WTC11 (cell line): ENCODE results near the gene KIRREL3. TPM values are rescaled to one million over a fixed set of nuclear protein-coding genes. Genes with fewer than 3 reads are reported as not detected.

Source experiments
- ATAC-seq: fragments of 200-7000 bp; cut with Tn5 transposase; 2 replicates; pipeline ENCODE4 v1.10.0; 2021; ENCODE audit warnings: mild to moderate bottlenecking, moderate library complexity
- CTCF ChIA-PET: fragments of 300-600 bp; sonication (Branson Sonifier 250); formaldehyde crosslinking; loops from one replicate; lab custom pipeline; 2021; ENCODE audit warnings: antibody characterized with exemption; lab: Charles Lee
- POLR2A ChIA-PET: fragments of 350-600 bp; sonication (Branson Sonifier 250); formaldehyde crosslinking; loops from one replicate; lab custom pipeline; 2021; ENCODE audit warnings: antibody characterized with exemption; lab: Charles Lee
- DNase-seq: peaks from one replicate; pipeline ENCODE4 v3.0.0; 2021; ENCODE audit warnings: low spot score
- H3K27ac Mint-ChIP-seq: 2 replicates; pipeline ENCODE4 v1.8.0; 2021; ENCODE audit warnings: mixed read lengths
- H3K27me3 Mint-ChIP-seq: 2 replicates; pipeline ENCODE4 v1.8.0; 2021; ENCODE audit warnings: low read depth, mild to moderate bottlenecking, moderate library complexity, mixed read lengths
- H3K36me3 Mint-ChIP-seq: 2 replicates; pipeline ENCODE4 v1.8.0; 2021; ENCODE audit warnings: mixed read lengths
- H3K4me1 Mint-ChIP-seq: 2 replicates; pipeline ENCODE4 v1.8.0; 2022; ENCODE audit warnings: mixed read lengths
- H3K4me3 Mint-ChIP-seq: 2 replicates; pipeline ENCODE4 v1.8.0; 2021; ENCODE audit warnings: mild to moderate bottlenecking, moderate library complexity, mixed read lengths
- H3K9me3 Mint-ChIP-seq: 2 replicates; pipeline ENCODE4 v1.8.0; 2021; ENCODE audit warnings: mixed read lengths
- ARID4B ChIP-seq: sonication (generic); formaldehyde crosslinking; IDR thresholded peaks from 2 replicates; pipeline ENCODE4 v1.8.0; 2023; ENCODE audit warnings: missing genetic modification reagents, mild to moderate bottlenecking, borderline replicate concordance
- ATF6 ChIP-seq: sonication (generic); formaldehyde crosslinking; IDR thresholded peaks from 2 replicates; pipeline ENCODE4 v1.8.1; 2023; ENCODE audit warnings: mild to moderate bottlenecking, missing genetic modification reagents
- ELF4 ChIP-seq: sonication (generic); formaldehyde crosslinking; IDR thresholded peaks from 2 replicates; pipeline ENCODE4 v1.8.1; 2022; ENCODE audit warnings: low read depth, mild to moderate bottlenecking, moderate library complexity, missing genetic modification reagents
- ERG ChIP-seq: fragments of 250-450 bp; sonication (Bioruptor Pico); IDR thresholded peaks from 2 replicates; pipeline ENCODE4 v1.8.0; 2021; ENCODE audit warnings: mild to moderate bottlenecking
- GTF2I ChIP-seq: fragments of 250-450 bp; sonication (Bioruptor Pico); conservative IDR thresholded peaks from 2 replicates; pipeline ENCODE4 v1.4.0; 2021; ENCODE audit warnings: mild to moderate bottlenecking
- JAZF1 ChIP-seq: fragments of 250-450 bp; sonication (Bioruptor Pico); IDR thresholded peaks from 2 replicates; pipeline ENCODE4 v1.9.0; 2021; ENCODE audit warnings: moderate library complexity, mild to moderate bottlenecking, inconsistent platforms
- NFATC4 ChIP-seq: fragments of 250-450 bp; sonication (Bioruptor Pico); IDR thresholded peaks from 2 replicates; pipeline ENCODE4 v1.9.0; 2021; ENCODE audit warnings: mild to moderate bottlenecking
- NFE2L1 ChIP-seq: sonication (generic); formaldehyde crosslinking; IDR thresholded peaks from 2 replicates; pipeline ENCODE4 v1.8.1; 2023; ENCODE audit warnings: missing genetic modification reagents
- OVOL2 ChIP-seq: fragments of 250-450 bp; sonication (Bioruptor Pico); IDR thresholded peaks from 2 replicates; pipeline ENCODE4 v1.9.0; 2021; ENCODE audit warnings: mild to moderate bottlenecking, borderline replicate concordance
- PRDM15 ChIP-seq: sonication (generic); formaldehyde crosslinking; IDR thresholded peaks from 2 replicates; pipeline ENCODE4 v1.8.0; 2022; ENCODE audit warnings: missing genetic modification reagents
- PREB ChIP-seq: sonication (generic); formaldehyde crosslinking; IDR thresholded peaks from 2 replicates; pipeline ENCODE4 v1.8.1; 2022; ENCODE audit warnings: mild to moderate bottlenecking, missing genetic modification reagents, moderate library complexity, borderline replicate concordance
- RELA ChIP-seq: sonication (generic); formaldehyde crosslinking; IDR thresholded peaks from 2 replicates; pipeline ENCODE4 v1.8.1; 2022; ENCODE audit warnings: missing genetic modification reagents, mild to moderate bottlenecking, borderline replicate concordance
- SMAD3 ChIP-seq: sonication (generic); formaldehyde crosslinking; IDR thresholded peaks from 2 replicates; pipeline ENCODE4 v1.8.0; 2022; ENCODE audit warnings: missing genetic modification reagents, mild to moderate bottlenecking, borderline replicate concordance
- SMAD4 ChIP-seq: sonication (generic); formaldehyde crosslinking; IDR thresholded peaks from 2 replicates; pipeline ENCODE4 v1.8.0; 2022; ENCODE audit warnings: mild to moderate bottlenecking, missing genetic modification reagents
- SP1 ChIP-seq: sonication (generic); formaldehyde crosslinking; conservative IDR thresholded peaks from 2 replicates; pipeline ENCODE4 v1.8.1; 2022; ENCODE audit warnings: missing genetic modification reagents
- TP53 ChIP-seq: sonication (generic); formaldehyde crosslinking; IDR thresholded peaks from 2 replicates; pipeline ENCODE4 v1.8.1; 2023; ENCODE audit warnings: mild to moderate bottlenecking, missing genetic modification reagents
- ZNF317 ChIP-seq: sonication (generic); formaldehyde crosslinking; IDR thresholded peaks from 2 replicates; pipeline ENCODE4 v1.8.1; 2023; ENCODE audit warnings: low read depth, mild to moderate bottlenecking, moderate library complexity, missing genetic modification reagents, borderline replicate concordance
- ZNF425 ChIP-seq: fragments of 250-450 bp; sonication (Bioruptor Pico); conservative IDR thresholded peaks from 2 replicates; pipeline ENCODE4 v1.9.0; 2021; ENCODE audit warnings: mild to moderate bottlenecking
- ZNF512 ChIP-seq: sonication (generic); formaldehyde crosslinking; IDR thresholded peaks from 2 replicates; pipeline ENCODE4 v1.8.1; 2022; ENCODE audit warnings: missing genetic modification reagents, borderline replicate concordance
- total RNA-seq: library from RNA; stranded (reverse); gene quantifications from 3 replicates; pipeline ENCODE4 v1.2.3, GENCODE V29; 2021

Gene KIRREL3
- total RNA-seq, 1 experiment from 2014 or later: 0.59 TPM

GRCh38 chr11:126482586-126483108 lies 517.9 kb downstream of the KIRREL3 start (continued):
- TF ChIP-seq ZNF512 (CRISPR knock-in tag) (no peak), NFATC4 (CRISPR knock-in tag) (no peak), GTF2I (no peak), RELA (CRISPR knock-in tag) (no peak), ARID4B (CRISPR knock-in tag) (no peak), SMAD4 (CRISPR knock-in tag) (no peak), ZNF317 (CRISPR knock-in tag) (no peak), JAZF1 (CRISPR knock-in tag) (no peak)

- Mint-ChIP-seq H3K4me3 (no peak overlapping the region), H3K9me3 (no peaks in the 10 kb centered on the region), H3K27ac (no peak overlapping the region), H3K36me3 (no peaks in the 10 kb centered on the region), H3K27me3 (no peaks in the 10 kb centered on the region), H3K4me1 (peaks cover 16% of the 10 kb centered on the region)
- CTCF ChIA-PET: interaction anchor here (0.6 to 3.1 kb wide), 75 partner anchors 8 to 509 kb away, joined by 3 to 147 read pairs (median 6); partner anchors contain the start of genes DCPS and ST3GAL4
- no peak for DNase-seq
- POLR2A ChIA-PET: interaction anchor here (0.6 to 1.1 kb wide), 3 partner anchors 39 to 842 kb away, joined by 3 to 6 read pairs (median 5); no protein-coding TSS in a partner anchor
- no peak for ATAC-seq
- no peak for TF ChIP-seq ZNF425
- no peak for TF ChIP-seq PREB (CRISPR knock-in tag)
- no peak for TF ChIP-seq SMAD4 (CRISPR knock-in tag)
- no peak for TF ChIP-seq SP1
- TF ChIP-seq RELA (CRISPR knock-in tag): no peak
- TF ChIP-seq GTF2I: no peak
- no peak for TF ChIP-seq NFE2L1 (CRISPR knock-in tag)
- TF ChIP-seq ERG (CRISPR knock-in tag): no peak
- TF ChIP-seq TP53 (CRISPR knock-in tag): no peak
- TF ChIP-seq OVOL2 (CRISPR knock-in tag): no peak
- no peak for TF ChIP-seq ATF6 (CRISPR knock-in tag)
- TF ChIP-seq SMAD3: no peak
- no peak for TF ChIP-seq PRDM15 (CRISPR knock-in tag)
- TF ChIP-seq JAZF1 (CRISPR knock-in tag): no peak
- no peak for TF ChIP-seq ELF4 (CRISPR knock-in tag)
Observed at GRCh38 chr11:126481303-126481680, 519.3 kb downstream of the KIRREL3 start.
